Stimulated activated CD8-positive, alpha-beta memory T cell treated with anti-CD3 and anti-CD28 coated beads, Interleukin-7, amount 100 ng/mL, for 48 hours (primary cell): ENCODE results near the gene SORD.
"Not testable (repeated sequence)": the region's sequence is repeated elsewhere in the genome, so short reads cannot be mapped to it uniquely, and the experiment has no call there.

Source experiments
- DNase-seq, 2 donors: peaks; one replicate each; pipeline ENCODE4 v3.0.0-alpha.2; 2020; ENCODE audit warnings: low read depth in 1 of 2; ENCODE audit errors: extremely low read depth in 1 of 2

SORD gene

DNA sequence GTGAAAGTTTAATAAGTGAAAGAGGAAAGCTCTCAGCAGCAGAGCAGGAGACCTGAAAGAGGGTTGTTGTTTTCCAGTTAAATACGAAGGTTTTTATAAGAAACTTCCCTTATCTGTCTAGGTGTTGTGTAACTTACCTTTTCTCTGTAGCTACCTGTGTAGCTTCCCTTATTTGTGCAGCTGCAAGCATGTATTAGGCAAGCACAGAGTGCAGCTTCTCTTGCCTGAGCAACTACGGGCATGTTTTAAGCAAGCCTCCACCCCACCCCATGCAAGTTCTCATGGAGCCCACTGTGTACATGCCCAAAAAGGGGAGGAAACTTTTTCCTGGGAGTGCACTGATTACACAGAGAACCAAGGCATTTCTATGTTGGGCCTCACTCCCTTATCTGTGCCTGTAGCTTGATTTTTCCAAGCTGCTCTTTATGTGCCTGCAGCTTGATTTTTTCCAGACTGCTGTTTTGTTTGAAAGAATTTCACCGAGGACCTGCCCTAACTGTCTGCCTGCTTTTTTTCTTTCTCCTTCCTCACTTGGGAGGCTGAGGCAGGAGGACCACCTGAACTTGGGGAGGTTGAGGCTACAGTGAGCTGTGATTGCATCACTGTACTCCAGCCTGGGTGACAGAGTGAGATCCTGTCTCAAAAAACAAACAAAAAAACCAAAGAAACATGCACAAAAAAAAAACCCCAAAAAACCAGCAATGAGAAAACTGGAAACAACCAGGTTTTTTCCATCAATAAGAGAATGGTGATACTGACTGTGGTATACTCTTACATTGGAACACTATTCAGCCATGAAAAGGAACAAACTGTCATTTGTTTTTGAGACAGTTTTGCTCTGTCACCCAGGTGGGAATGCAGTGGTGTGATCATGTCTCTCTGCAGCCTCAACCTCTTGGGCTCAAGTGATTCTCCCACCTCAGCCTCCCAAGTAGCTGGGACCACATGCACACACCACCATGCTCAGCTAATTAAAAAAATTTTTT is 36.0 kb downstream of the SORD start:
- not testable (repeated sequence) for DNase-seq

DNA sequence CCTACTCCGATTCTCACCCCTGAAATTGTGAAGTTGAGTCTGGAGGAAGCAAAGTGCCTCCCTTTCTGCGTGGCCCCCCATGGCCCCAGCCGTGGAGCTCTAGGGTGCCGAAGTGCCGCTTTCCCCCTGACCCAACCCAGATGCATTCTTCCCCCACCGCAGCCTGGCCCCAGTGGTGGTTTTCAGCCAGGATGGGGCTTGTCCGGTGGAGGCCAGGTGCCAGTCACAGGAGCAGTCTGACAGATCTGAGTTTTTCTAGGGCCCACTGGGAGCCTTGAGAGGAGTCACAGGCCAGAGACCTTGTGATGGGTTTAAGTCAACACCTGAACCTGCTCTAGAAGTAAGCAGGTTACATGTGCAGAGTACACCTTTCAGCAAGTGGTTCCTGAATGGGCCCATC is 39.3 kb downstream of the SORD start:
- not testable (repeated sequence) for DNase-seq

DNA sequence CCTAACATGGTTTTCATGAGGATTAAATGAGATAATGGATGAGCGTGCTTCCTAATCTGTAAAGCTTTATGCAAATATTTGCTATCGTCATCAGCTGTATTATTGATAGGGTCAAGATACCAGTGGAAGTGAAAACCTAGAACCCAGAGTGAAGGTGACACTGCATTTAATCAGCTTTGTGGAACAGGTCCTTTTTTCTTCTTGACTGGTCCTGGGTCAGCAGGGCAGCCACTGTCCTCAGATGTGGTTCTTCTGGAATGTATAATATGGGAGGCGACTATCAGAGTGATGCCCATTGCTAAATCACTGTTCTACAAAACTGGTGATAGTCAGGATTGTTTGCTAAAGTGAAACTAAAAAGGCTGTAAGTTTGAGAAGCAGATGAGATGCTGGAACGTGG is 41.4 kb downstream of the SORD start:
- no peak for DNase-seq

DNA sequence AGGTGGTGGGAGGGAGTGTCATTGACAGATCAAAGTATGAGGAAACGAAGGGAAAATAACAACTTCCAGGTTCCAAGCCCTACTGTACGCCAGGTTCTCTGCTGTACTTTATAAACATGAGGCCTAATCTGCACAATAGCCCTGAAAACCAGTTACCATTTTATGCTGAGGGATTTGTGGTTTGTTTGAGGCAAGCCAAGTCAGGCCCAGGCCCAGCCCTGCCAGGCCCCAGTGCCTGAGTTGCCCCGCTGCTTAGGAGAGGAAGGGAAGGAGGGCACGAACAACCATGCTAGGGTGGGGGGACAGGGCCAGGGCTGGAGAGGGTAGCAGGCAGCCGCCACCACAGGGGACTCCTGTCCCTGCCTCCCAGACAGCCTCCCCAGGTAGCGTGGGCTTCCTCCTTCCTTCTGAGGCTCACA is 47.0 kb downstream of the SORD start:
- DNase-seq, result not testable (repeated sequence)

GRCh38 chr15:45073602-45074001 is 50.6 kb downstream of the SORD start:
- DNase-seq, result not testable (repeated sequence)

DNA sequence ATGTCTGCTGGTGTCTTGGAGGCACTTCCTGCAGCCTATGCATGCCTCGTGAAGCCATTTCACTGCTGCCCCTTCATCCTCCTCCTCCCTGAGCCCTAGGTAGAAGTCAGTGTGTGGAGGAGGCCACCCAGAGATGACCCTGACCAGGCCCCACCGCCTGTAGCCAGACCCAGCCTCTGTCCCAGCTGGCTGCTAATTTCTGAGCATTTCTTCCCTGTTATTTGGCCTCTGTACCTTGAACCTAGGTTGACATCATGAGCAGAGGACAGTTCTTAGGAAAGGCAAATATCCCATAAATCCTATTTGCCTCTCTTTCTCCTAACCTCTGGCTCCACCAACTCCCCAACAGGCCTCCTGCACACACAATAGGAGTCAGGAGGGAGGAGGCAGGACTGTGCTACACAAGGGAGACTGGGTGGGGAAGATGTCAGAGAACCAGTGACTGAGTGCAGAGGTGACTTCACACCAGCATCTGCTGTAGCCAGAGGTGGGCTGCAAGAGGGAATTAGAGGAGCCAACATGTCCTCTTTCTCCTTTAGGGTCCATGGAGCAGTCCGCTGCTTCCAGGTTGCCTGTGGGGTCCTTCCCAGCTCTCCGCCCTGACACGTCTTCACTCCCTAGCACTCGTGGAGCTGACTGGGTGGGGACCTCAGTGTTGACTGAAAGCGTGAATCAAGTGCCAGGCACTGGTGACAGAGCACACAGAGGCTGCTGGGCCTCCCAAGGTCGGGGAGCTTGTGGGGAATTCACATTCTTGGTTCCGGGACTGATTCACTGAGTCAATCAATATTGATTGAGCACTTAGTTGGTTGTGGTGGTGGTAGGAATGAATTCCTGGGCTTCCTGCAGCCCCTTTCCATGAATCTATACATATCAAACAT is 52.7 kb downstream of the SORD start:
- not testable (repeated sequence) for DNase-seq

- DNase-seq, result not testable (repeated sequence)
Observed at GRCh38 chr15:45077391-45077790, 54.4 kb downstream of the SORD start.

GRCh38 chr15:45079201-45079600 is 56.2 kb downstream of the SORD start:
- not testable (repeated sequence) for DNase-seq

DNA sequence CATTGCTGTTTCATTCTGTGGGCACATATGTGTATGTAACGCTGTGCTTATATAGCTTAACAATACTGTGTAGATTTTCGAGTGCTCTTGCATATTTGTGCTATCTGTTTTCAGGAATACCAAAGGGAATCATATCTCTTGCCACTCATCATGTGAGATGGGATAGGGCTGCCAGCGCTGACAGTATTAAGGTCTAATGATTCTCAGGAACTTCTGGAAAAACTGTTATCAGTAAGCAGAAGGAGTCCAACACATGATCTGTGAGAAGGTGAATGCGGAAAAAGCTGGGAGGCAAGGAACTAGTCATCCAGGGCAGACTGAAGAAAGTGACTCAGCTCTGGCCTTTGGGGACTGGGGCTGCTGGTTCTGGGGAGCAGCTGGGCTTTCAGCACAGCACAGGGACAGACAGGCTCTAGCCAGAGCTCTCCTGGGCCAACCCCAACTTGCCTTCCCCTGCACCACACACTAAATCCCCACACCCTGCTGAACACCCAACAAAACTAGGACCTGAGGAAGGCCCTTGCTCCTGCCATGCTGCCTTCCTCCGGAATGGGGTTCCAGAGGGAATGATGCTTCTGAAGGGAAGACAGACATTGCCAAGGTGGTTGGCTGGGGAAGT is 56.7 kb downstream of the SORD start:
- not testable (repeated sequence) for DNase-seq

- DNase-seq, result not testable (repeated sequence)
Observed at GRCh38 chr15:45080593-45080992, 57.6 kb downstream of the SORD start.

DNA sequence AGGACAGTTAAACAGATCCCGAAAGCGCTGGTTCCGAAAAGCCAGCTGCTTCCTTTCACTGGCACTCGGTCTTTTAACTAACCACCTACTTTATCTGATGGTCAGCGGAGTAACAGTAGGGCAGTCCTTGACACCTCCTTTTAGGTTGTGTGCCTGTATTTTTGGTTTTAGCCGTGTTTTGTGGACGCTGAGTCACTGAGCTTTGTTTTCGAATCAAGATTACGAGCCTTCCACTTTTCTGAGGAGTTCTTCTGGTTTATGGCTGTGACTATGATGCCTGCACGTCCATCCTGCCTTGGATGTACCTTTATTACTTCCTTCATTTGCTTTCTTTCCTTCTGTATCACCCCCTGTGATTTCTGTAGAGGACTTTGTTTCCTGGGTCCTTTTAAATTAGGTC is 59.4 kb downstream of the SORD start:
- not testable (repeated sequence) for DNase-seq

GRCh38 chr15:45083223-45083622 is 60.2 kb downstream of the SORD start:
- DNase-seq, result no peak

DNA sequence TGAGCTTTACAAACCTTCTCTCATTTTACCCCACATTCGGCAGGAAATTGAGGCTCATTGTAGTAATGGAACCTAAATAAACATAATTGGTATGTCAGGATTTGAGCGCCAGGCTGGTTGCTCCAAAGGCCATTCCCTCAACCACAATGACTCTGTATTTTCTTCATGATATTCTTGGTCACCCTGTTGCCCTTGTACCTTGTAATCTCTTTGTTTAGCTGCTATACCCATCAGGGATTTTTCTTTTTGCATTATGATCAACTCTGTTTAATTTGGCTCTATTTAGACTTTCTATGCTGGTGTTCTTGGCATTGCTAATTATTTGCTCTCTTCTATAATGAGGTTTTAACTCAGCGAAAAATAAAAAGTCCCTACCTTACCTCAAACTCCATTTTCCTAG is 61.2 kb downstream of the SORD start:
- no peak for DNase-seq

GRCh38 chr15:45087513-45087912 is 64.5 kb downstream of the SORD start:
- no peak for DNase-seq

DNA sequence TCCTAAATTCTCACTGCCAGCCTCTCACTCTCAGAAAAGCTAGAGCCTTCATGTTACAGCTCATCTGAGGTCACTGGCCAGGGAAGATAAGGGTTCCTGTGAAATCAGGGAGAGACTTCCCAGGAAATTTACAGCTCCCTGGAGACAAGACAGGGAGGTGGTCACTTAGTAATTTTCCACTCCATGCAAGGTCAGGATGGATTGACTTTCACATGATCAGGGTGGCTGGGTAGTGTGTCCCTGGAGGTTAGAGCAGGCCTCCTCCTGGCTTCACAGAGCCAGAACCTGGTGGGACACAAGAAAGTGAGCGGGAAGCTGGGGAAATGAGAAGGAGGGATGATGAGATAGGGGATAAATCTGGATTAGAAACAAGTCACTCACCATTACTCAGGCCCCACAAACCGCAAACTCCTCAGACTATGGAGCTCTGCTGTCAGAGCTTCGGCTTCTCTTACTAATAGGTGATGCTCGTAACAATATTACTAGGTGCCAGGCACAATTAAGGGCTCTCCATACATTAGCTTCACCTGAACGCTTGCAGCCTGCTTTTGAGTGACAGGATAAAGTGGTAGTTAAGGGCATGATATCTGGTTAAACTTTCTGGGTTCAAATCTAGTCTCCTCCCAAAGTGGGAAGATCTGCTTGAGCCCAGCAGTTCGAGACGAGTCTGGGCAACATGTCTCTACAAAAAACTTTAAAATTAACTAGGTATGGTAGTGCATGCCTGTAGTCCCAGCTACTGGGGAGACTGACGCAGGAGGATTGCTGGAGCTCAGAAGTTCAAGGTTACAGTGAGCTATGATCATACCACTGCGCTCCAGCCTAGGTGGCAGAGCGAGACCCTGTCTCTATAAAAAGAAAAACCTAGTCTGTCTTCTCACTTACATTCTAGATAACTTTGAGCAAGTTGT is 66.1 kb downstream of the SORD start:
- no peak for DNase-seq

- no peak for DNase-seq
Observed at GRCh38 chr15:45089712-45090373, 66.8 kb downstream of the SORD start.

- no peak for DNase-seq
Observed at GRCh38 chr15:45091161-45091560, 68.2 kb downstream of the SORD start.

- DNase-seq, result no peak
Observed at GRCh38 chr15:45091576-45091975, 68.6 kb downstream of the SORD start.

DNA sequence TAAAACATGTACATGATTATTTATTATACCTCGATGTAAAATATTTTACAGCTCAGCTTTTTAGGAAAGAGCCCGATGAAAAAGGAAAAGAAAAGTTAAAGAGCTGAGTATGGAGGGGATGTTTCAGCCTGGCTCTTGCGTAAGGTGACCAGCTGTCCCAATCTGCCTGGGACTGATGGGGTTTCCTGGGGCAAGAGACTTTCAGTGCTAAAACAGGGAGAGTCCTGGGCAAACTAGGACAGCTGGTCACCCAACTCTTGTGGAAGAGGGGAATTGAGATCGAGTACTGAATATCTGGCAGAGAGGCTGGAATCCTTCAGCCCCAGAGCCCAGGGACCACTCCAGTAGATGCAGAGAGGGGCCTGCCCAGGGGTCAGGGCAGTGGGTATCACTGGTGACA is 70.0 kb downstream of the SORD start:
- DNase-seq, result no peak
